Thyroid gland (tissue), 4 donors: ENCODE measurements around the gene DCUN1D4. TPM values are rescaled to one million over a fixed set of nuclear protein-coding genes. Genes with fewer than 3 reads are reported as not detected.

ENCODE experiments used
- DNase-seq, 2 donors: peaks; one replicate each; pipeline ENCODE4 v3.0.0-alpha.2; 2019
- H3K27ac ChIP-seq, 3 donors: fragments of 200-600 bp; sonication (generic); 1 replicate in 2 of 3; 2 replicates in 1 of 3; pipeline ENCODE4 v1.5.1; 2016 to 2019; ENCODE audit warnings: mild to moderate bottlenecking in 1 of 3, moderate library complexity in 1 of 3
- H3K27me3 ChIP-seq: fragments of 200-600 bp; sonication (generic); one replicate; pipeline ENCODE4 v1.5.1; 2019
- H3K36me3 ChIP-seq, 2 donors: fragments of 200-600 bp; sonication (generic); one replicate each; pipeline ENCODE4 v1.5.1; 2016 to 2019
- H3K4me1 ChIP-seq, 2 donors: fragments of 200-600 bp; sonication (generic); one replicate each; pipeline ENCODE4 v1.5.1; 2017 to 2019
- H3K4me3 ChIP-seq, 3 donors: fragments of 200-600 bp; sonication (generic); replicated peaks in 1 of 3; 1 replicate in 2 of 3; 2 replicates in 1 of 3; pipeline ENCODE4 v1.5.1; 2016; ENCODE audit warnings: mild to moderate bottlenecking in 1 of 3
- H3K9me3 ChIP-seq: fragments of 200-600 bp; sonication (generic); one replicate; pipeline ENCODE4 v1.5.1; 2017
- POLR2A ChIP-seq, 2 donors: fragments of 450-650 bp; IDR thresholded peaks; one replicate each; pipeline ENCODE4 v1.6.1; 2017; ENCODE audit warnings: antibody characterized with exemption in 2 of 2, mild to moderate bottlenecking in 2 of 2, moderate library complexity in 1 of 2
- WGBS, 2 donors: methylation state at CpG; one replicate each; pipeline ENCODE4 v1.1.5; 2017; 5-methylcytosine and 5-hydroxymethylcytosine counted together
- intact Hi-C: fragments of 100-400 bp; cut with DNase I; formaldehyde crosslinking; loops from one replicate; pipeline ENCODE4 v1.15.1; 2023
- total RNA-seq, 4 donors: library from RNA; depleted of rRNA; stranded (reverse); fragments of >200 nt; gene quantifications; one replicate each; pipeline ENCODE4 v1.2.3, GENCODE V29; 2016
- TF ChIP-seq, protein P1 (sequence below), 6 experiments: fragments of 200-600 bp in 3 of 6; fragments of 450-650 bp in 3 of 6; sonication (generic) in 3 of 6; IDR thresholded peaks; one replicate each; pipeline ENCODE4 v1.5.1; 2016 to 2019; ENCODE audit warnings: antibody characterized with exemption in 6 of 6, mild to moderate bottlenecking in 2 of 6, inconsistent platforms in 1 of 6, moderate library complexity in 1 of 6

The DCUN1D4 gene
- total RNA-seq, 4 donors from 2014 or later: 44.6 to 81.4 (median 51.7) TPM

GRCh38 chr4:51831133-51831532 lies 11.8 kb upstream of the DCUN1D4 start:
- Histone ChIP-seq H3K4me1 (no peaks in the 10 kb centered on the region), H3K36me3 (no peaks in the 10 kb centered on the region), H3K9me3 (no peaks in the 10 kb centered on the region), H3K27me3 (no peaks in the 10 kb centered on the region), H3K27ac (no peak overlapping the region), H3K4me3 (no peak overlapping the region)
- intact Hi-C loops: no loop called here
- peak; percentile 64 to 77 for DNase-seq
- 20 to 22% methylated on average over 3 of the region's 3 CpGs for WGBS, 2 donors
- no peak for TF ChIP-seq POLR2A (IDR thresholded peaks at IDR 0.05)
- TF ChIP-seq, protein P1, sequence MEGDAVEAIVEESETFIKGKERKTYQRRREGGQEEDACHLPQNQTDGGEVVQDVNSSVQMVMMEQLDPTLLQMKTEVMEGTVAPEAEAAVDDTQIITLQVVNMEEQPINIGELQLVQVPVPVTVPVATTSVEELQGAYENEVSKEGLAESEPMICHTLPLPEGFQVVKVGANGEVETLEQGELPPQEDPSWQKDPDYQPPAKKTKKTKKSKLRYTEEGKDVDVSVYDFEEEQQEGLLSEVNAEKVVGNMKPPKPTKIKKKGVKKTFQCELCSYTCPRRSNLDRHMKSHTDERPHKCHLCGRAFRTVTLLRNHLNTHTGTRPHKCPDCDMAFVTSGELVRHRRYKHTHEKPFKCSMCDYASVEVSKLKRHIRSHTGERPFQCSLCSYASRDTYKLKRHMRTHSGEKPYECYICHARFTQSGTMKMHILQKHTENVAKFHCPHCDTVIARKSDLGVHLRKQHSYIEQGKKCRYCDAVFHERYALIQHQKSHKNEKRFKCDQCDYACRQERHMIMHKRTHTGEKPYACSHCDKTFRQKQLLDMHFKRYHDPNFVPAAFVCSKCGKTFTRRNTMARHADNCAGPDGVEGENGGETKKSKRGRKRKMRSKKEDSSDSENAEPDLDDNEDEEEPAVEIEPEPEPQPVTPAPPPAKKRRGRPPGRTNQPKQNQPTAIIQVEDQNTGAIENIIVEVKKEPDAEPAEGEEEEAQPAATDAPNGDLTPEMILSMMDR (IDR thresholded peaks at IDR 0.05): peak in 5 of 6 experiments; percentile 64 to 81 (median 72)

GRCh38 chr4:51833236-51833635 lies 9.7 kb upstream of the DCUN1D4 start:
- no peaks in the 10 kb centered on the region for H3K4me1 ChIP-seq
- intact Hi-C loops: no loop called here

DNA sequence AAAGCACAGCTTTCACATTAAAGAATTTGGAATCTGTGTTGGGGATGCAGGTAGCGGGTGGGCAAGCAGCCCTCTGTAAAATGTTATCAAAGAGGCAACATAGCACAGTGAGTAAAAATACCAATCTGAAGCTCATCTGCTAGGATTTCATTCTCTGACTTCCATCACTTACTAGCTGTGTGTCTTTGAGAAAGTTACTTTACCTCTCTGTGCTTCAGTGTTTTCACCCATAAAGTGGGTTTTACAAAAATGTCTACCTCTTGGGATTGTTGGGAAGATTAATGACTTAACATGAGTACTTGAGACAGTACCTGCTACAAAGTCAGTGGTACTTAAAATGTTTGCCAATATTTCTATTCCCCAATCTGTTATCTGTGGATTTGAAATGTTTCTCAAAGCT lies 7.9 kb upstream of the DCUN1D4 start:
- TF ChIP-seq, protein P1 (IDR thresholded peaks at IDR 0.05): no peak
- no peak for TF ChIP-seq POLR2A (IDR thresholded peaks at IDR 0.05)
- WGBS, 2 donors: 100% methylated on average over 1 of the region's 1 CpG

More at GRCh38 chr4:51833236-51833635, 9.7 kb upstream of the DCUN1D4 start:
- no peaks in the 10 kb centered on the region for H3K27me3 ChIP-seq
- H3K9me3 ChIP-seq: no peaks in the 10 kb centered on the region
- H3K36me3 ChIP-seq: no peaks in the 10 kb centered on the region
- no peak overlapping the region for H3K27ac ChIP-seq
- no peak for DNase-seq
- TF ChIP-seq, protein P1 (IDR thresholded peaks at IDR 0.05): no peak
- no peak for TF ChIP-seq POLR2A (IDR thresholded peaks at IDR 0.05)
- no peak overlapping the region for H3K4me3 ChIP-seq

GRCh38 chr4:51835855-51836254 lies 7.1 kb upstream of the DCUN1D4 start:
- WGBS, 2 donors: 25 to 27% methylated on average over 1 of the region's 1 CpG
- Histone ChIP-seq H3K4me3 (no peak overlapping the region), H3K27ac (no peak overlapping the region), H3K36me3 (no peaks in the 10 kb centered on the region), H3K27me3 (no peaks in the 10 kb centered on the region), H3K4me1 (no peaks in the 10 kb centered on the region), H3K9me3 (no peaks in the 10 kb centered on the region)
- TF ChIP-seq, protein P1 (IDR thresholded peaks at IDR 0.05): no peak
- TF ChIP-seq POLR2A (IDR thresholded peaks at IDR 0.05): no peak
- no peak for DNase-seq
- intact Hi-C loops: no loop called here

More for the DNA sequence above, 7.9 kb upstream of the DCUN1D4 start:
- intact Hi-C loops: no loop called here
- no peak for DNase-seq
- no peaks in the 10 kb centered on the region for H3K4me1 ChIP-seq
- no peaks in the 10 kb centered on the region for H3K36me3 ChIP-seq
- H3K27ac ChIP-seq: no peak overlapping the region
- H3K4me3 ChIP-seq: no peak overlapping the region
- H3K9me3 ChIP-seq: no peaks in the 10 kb centered on the region
- no peaks in the 10 kb centered on the region for H3K27me3 ChIP-seq

DNA sequence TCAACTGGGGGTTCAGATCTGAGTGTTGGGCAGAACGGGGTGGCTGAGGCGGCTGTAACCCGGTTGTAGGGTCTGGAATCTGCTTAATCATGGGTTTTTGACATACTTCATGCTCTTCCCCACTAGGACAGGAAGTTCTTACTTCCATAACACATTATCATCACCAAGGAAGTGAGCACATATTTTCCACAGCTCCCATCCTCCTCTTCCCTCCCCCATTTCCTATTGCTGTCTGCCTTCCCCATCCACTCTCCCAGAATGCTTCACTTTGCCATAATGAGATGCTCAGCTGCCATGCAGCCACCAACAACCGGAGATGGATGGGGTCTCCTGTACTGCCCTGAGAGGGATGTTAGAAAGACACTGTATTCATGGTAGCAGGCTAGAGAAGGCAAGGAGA lies 6.4 kb upstream of the DCUN1D4 start:
- Histone ChIP-seq H3K4me3 (no peak overlapping the region), H3K27me3 (no peaks in the 10 kb centered on the region), H3K27ac (no peak overlapping the region), H3K36me3 (no peaks in the 10 kb centered on the region), H3K4me1 (no peaks in the 10 kb centered on the region), H3K9me3 (no peaks in the 10 kb centered on the region)
- intact Hi-C loops: no loop called here
- no peak for TF ChIP-seq POLR2A (IDR thresholded peaks at IDR 0.05)
- TF ChIP-seq, protein P1 (IDR thresholded peaks at IDR 0.05): no peak
- WGBS, 2 donors: 55 to 63% methylated on average over 4 of the region's 4 CpGs
- no peak for DNase-seq
